ENCODE measurements around the gene MAD1L1.

MAD1L1 gene

GRCh38 chr7:2081526-2082135, 151.1 kb downstream of the MAD1L1 start:
- TF ChIP-seq TAF1 (IDR thresholded peaks at IDR 0.05; ENCODE audit: borderline replicate concordance, low read depth, low read length) (no peak), POLR2A (IDR thresholded peaks at IDR 0.05; ENCODE audit: low read depth, low read length) (no peak), POLR2AphosphoS5 (IDR thresholded peaks at IDR 0.05; ENCODE audit: low read depth, low read length) (no peak)
- DNase-seq (ENCODE audit: insufficient read length) (no peak), FAIRE-seq (no peak)

GRCh38 chr7:2080477-2080876, 152.3 kb downstream of the MAD1L1 start:
- TF ChIP-seq POLR2A (IDR thresholded peaks at IDR 0.05; ENCODE audit: low read depth, low read length) = no peak
- TF ChIP-seq TAF1 (IDR thresholded peaks at IDR 0.05; ENCODE audit: borderline replicate concordance, low read depth, low read length) = no peak
- no peak for TF ChIP-seq POLR2AphosphoS5 (IDR thresholded peaks at IDR 0.05; ENCODE audit: low read depth, low read length)
- DNase-seq (ENCODE audit: insufficient read length) (no peak), FAIRE-seq (no peak)

DNA sequence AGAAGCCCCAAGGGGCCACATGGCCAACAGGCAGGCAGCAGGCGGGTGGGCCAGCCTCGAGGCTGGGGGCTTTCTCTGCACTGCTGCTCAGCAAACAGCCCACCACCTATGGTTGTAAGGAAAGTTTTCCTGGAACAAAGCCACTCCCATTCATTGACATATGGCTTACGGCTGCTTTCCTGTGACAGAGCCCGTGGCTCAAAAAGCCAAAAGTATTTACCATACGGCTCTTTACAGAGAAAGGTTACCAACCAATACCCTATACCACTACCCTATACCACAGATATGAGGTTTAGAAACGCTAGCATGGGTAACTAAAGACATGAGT, 152.7 kb downstream of the MAD1L1 start:
- FAIRE-seq = no peak
- TF ChIP-seq TAF1 (IDR thresholded peaks at IDR 0.05; ENCODE audit: borderline replicate concordance, low read depth, low read length) (no peak), POLR2A (IDR thresholded peaks at IDR 0.05; ENCODE audit: low read depth, low read length) (no peak), POLR2AphosphoS5 (IDR thresholded peaks at IDR 0.05; ENCODE audit: low read depth, low read length) (no peak)
- no peak for DNase-seq (ENCODE audit: insufficient read length)

- FAIRE-seq (no peak), DNase-seq (ENCODE audit: insufficient read length) (no peak)
- TF ChIP-seq POLR2AphosphoS5 (IDR thresholded peaks at IDR 0.05; ENCODE audit: low read depth, low read length) (no peak), TAF1 (IDR thresholded peaks at IDR 0.05; ENCODE audit: borderline replicate concordance, low read depth, low read length) (no peak), POLR2A (IDR thresholded peaks at IDR 0.05; ENCODE audit: low read depth, low read length) (no peak)
Observed at GRCh38 chr7:2079332-2080059, 153.2 kb downstream of the MAD1L1 start.

DNA sequence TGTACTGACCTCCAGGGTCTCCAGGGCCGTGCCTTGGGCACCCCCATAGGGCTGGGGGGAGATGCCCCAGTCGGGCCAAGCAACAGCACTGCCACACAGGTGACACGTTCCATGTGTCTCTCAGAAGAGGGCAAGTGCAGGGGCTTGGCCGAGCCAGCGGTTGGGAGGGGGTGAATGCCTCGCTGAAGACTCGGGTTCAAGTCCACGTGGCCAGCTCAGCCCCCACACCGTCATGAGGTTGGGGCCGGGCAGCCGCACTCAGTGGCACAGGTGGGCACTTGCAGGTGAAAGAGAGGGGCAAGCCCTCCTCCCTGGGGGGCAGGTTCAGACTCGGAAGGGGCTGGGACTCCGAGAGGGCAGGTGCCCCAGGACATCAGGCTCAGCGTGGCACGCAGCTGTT, 153.8 kb downstream of the MAD1L1 start:
- no peak for DNase-seq (ENCODE audit: insufficient read length)
- TF ChIP-seq POLR2A (IDR thresholded peaks at IDR 0.05; ENCODE audit: low read depth, low read length) (no peak), POLR2AphosphoS5 (IDR thresholded peaks at IDR 0.05; ENCODE audit: low read depth, low read length) (no peak), TAF1 (IDR thresholded peaks at IDR 0.05; ENCODE audit: borderline replicate concordance, low read depth, low read length) (no peak)
- FAIRE-seq = no peak

GRCh38 chr7:2076649-2077064, 156.1 kb downstream of the MAD1L1 start:
- DNase-seq (ENCODE audit: insufficient read length) (no peak), FAIRE-seq (no peak)
- TF ChIP-seq POLR2A (IDR thresholded peaks at IDR 0.05; ENCODE audit: low read depth, low read length) = no peak
- no peak for TF ChIP-seq TAF1 (IDR thresholded peaks at IDR 0.05; ENCODE audit: borderline replicate concordance, low read depth, low read length)
- TF ChIP-seq POLR2AphosphoS5 (IDR thresholded peaks at IDR 0.05; ENCODE audit: low read depth, low read length) = no peak

DNA sequence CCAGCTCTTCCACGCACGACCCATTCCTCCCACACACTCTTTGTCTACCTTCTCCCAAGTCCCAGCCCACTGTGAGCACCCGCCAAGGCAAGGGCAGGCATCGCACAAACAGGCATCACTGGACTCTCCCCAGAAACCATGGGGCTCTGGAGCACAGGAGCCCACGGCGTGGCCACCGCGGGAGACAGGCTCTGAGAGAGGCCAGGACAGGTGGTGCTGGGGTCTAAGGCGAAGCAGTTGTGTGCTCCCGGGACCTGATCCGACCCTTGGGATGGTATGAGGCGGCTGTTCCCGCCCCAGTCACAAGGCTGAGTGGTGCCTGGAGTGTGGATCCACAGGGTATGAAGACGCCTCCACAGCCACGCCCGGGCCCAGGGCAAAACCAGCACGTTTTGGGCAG, 156.9 kb downstream of the MAD1L1 start:
- no peak for DNase-seq (ENCODE audit: insufficient read length)
- FAIRE-seq = no peak
- TF ChIP-seq TAF1 (IDR thresholded peaks at IDR 0.05; ENCODE audit: borderline replicate concordance, low read depth, low read length) (no peak), POLR2AphosphoS5 (IDR thresholded peaks at IDR 0.05; ENCODE audit: low read depth, low read length) (no peak), POLR2A (IDR thresholded peaks at IDR 0.05; ENCODE audit: low read depth, low read length) (no peak)

GRCh38 chr7:2074691-2075090, 158.1 kb downstream of the MAD1L1 start:
- FAIRE-seq (no peak), DNase-seq (ENCODE audit: insufficient read length) (no peak)
- TF ChIP-seq POLR2AphosphoS5 (IDR thresholded peaks at IDR 0.05; ENCODE audit: low read depth, low read length) (no peak), TAF1 (IDR thresholded peaks at IDR 0.05; ENCODE audit: borderline replicate concordance, low read depth, low read length) (no peak), POLR2A (IDR thresholded peaks at IDR 0.05; ENCODE audit: low read depth, low read length) (no peak)

- no peak for DNase-seq (ENCODE audit: insufficient read length)
- no peak for FAIRE-seq
- no peak for TF ChIP-seq POLR2A (IDR thresholded peaks at IDR 0.05; ENCODE audit: low read depth, low read length)
- TF ChIP-seq POLR2AphosphoS5 (IDR thresholded peaks at IDR 0.05; ENCODE audit: low read depth, low read length) = no peak
- TF ChIP-seq TAF1 (IDR thresholded peaks at IDR 0.05; ENCODE audit: borderline replicate concordance, low read depth, low read length) = no peak
Observed at GRCh38 chr7:2072798-2073197, 159.9 kb downstream of the MAD1L1 start.

GRCh38 chr7:2072042-2072441, 160.7 kb downstream of the MAD1L1 start:
- peak; percentile 95 for FAIRE-seq
- DNase-seq (ENCODE audit: insufficient read length) = peak; percentile 82
- TF ChIP-seq TAF1 (IDR thresholded peaks at IDR 0.05; ENCODE audit: borderline replicate concordance, low read depth, low read length) = no peak
- TF ChIP-seq POLR2A (IDR thresholded peaks at IDR 0.05; ENCODE audit: low read depth, low read length) = no peak
- TF ChIP-seq POLR2AphosphoS5 (IDR thresholded peaks at IDR 0.05; ENCODE audit: low read depth, low read length) = no peak

GRCh38 chr7:2071133-2071832, 161.5 kb downstream of the MAD1L1 start:
- TF ChIP-seq POLR2AphosphoS5 (IDR thresholded peaks at IDR 0.05; ENCODE audit: low read depth, low read length) (no peak), POLR2A (IDR thresholded peaks at IDR 0.05; ENCODE audit: low read depth, low read length) (no peak)
- no peak for DNase-seq (ENCODE audit: insufficient read length)
- FAIRE-seq = no peak
